Gastroesophageal sphincter (tissue), 4 donors: ENCODE measurements around the gene ATE1. TPM values are rescaled to one million over a fixed set of nuclear protein-coding genes. Genes with fewer than 3 reads are reported as not detected.

Experiments
- ATAC-seq: fragments of 150-250 bp; one replicate; pipeline ENCODE4 v1.9.1; 2016; ENCODE audit warnings: mild to moderate bottlenecking, moderate library complexity
- H3K27ac ChIP-seq, 4 donors: fragments of 200-600 bp; sonication (generic) in 3 of 4; 1 replicate in 3 of 4; 2 replicates in 1 of 4; pipeline ENCODE4 v1.5.1; 2016 to 2019
- H3K27me3 ChIP-seq: fragments of 200-600 bp; sonication (generic); one replicate; pipeline ENCODE4 v1.5.1; 2019
- H3K36me3 ChIP-seq, 2 donors: fragments of 200-600 bp; sonication (generic); one replicate each; pipeline ENCODE4 v1.5.1; 2019; ENCODE audit warnings: control low read depth in 1 of 2
- H3K4me1 ChIP-seq, 3 donors: fragments of 200-600 bp; sonication (generic); 1 replicate in 2 of 3; 2 replicates in 1 of 3; pipeline ENCODE4 v1.5.1; 2016 to 2019; ENCODE audit warnings: control low read depth in 2 of 3
- H3K4me3 ChIP-seq, 2 donors: fragments of 200-600 bp; sonication (generic); one replicate each; pipeline ENCODE4 v1.5.1; 2019; ENCODE audit warnings: mild to moderate bottlenecking in 1 of 2, moderate library complexity in 1 of 2
- H3K9me3 ChIP-seq, 3 donors: fragments of 200-600 bp; sonication (generic); one replicate each; pipeline ENCODE4 v1.5.1; 2017 to 2019; ENCODE audit warnings: control low read depth in 2 of 3
- CTCF ChIP-seq, 4 experiments: fragments of 200-600 bp in 2 of 4; fragments of 450-650 bp in 2 of 4; sonication (generic) in 1 of 4; IDR thresholded peaks; one replicate each; pipeline ENCODE4 v1.5.1; 2017 to 2019; ENCODE audit warnings: antibody characterized with exemption in 4 of 4, mild to moderate bottlenecking in 2 of 4, moderate library complexity in 2 of 4
- EP300 ChIP-seq: sonication (generic); formaldehyde crosslinking; IDR thresholded peaks from one replicate; pipeline ENCODE4 v1.6.1; 2017; ENCODE audit warnings: antibody characterized with exemption, mild to moderate bottlenecking
- POLR2A ChIP-seq, 2 donors: fragments of 450-650 bp; IDR thresholded peaks; one replicate each; pipeline ENCODE4 v1.6.1; 2017; ENCODE audit warnings: antibody characterized with exemption in 2 of 2, mild to moderate bottlenecking in 2 of 2, moderate library complexity in 1 of 2
- POLR2AphosphoS5 ChIP-seq: sonication (generic); formaldehyde crosslinking; IDR thresholded peaks from one replicate; pipeline ENCODE4 v1.6.1; 2017; ENCODE audit warnings: antibody characterized with exemption
- WGBS, 2 donors: methylation state at CpG; one replicate each; pipeline ENCODE4 v1.1.5; 2018; ENCODE audit warnings: low coverage in 1 of 2; 5-methylcytosine and 5-hydroxymethylcytosine counted together
- total RNA-seq, 4 donors: library from RNA; depleted of rRNA; stranded (reverse); fragments of >200 nt; gene quantifications; one replicate each; pipeline ENCODE4 v1.1.0, GENCODE V29; 2016

The ATE1 gene
- total RNA-seq, 4 donors from 2014 or later, result 24.6 to 38.2 (median 32.6) TPM

GRCh38 chr10:121774404-121774803 lies 153.4 kb downstream of the ATE1 start:
- H3K36me3 ChIP-seq, result no peaks in the 10 kb centered on the region
- no peak overlapping the region for H3K27ac ChIP-seq
- H3K27me3 ChIP-seq, result no peaks in the 10 kb centered on the region
- no peak for ATAC-seq
- no peak overlapping the region for H3K4me3 ChIP-seq
- H3K9me3 ChIP-seq, result no peaks in the 10 kb centered on the region
- TF ChIP-seq POLR2A (IDR thresholded peaks at IDR 0.05), result no peak
- no peak for TF ChIP-seq EP300
- TF ChIP-seq CTCF (IDR thresholded peaks at IDR 0.05), result no peak
- no peak for TF ChIP-seq POLR2AphosphoS5
- peaks cover 0 to 21% (median 0%) of the 10 kb centered on the region in 3 donors for H3K4me1 ChIP-seq
- 54 to 68% methylated on average over 3 of the region's 3 CpGs for WGBS, 2 donors

GRCh38 chr10:121772884-121773283 lies 154.9 kb downstream of the ATE1 start:
- TF ChIP-seq EP300 (no peak), CTCF (IDR thresholded peaks at IDR 0.05) (no peak), POLR2AphosphoS5 (no peak), POLR2A (IDR thresholded peaks at IDR 0.05) (no peak)
- peaks cover 0 to 21% (median 0%) of the 10 kb centered on the region in 3 donors for H3K4me1 ChIP-seq
- no peaks in the 10 kb centered on the region for H3K27me3 ChIP-seq
- ATAC-seq, result no peak
- no peaks in the 10 kb centered on the region for H3K9me3 ChIP-seq
- no peak overlapping the region for H3K4me3 ChIP-seq
- H3K27ac ChIP-seq, result no peak overlapping the region
- no peaks in the 10 kb centered on the region for H3K36me3 ChIP-seq
- WGBS, 2 donors, result 10 to 49% methylated on average over 2 of the region's 2 CpGs

GRCh38 chr10:121772406-121772805 lies 155.4 kb downstream of the ATE1 start:
- Histone ChIP-seq H3K27me3 (no peaks in the 10 kb centered on the region), H3K36me3 (no peaks in the 10 kb centered on the region), H3K27ac (no peak overlapping the region), H3K9me3 (peaks cover 0 to 2% (median 0%) of the 10 kb centered on the region in 3 donors), H3K4me1 (peaks cover 0 to 21% (median 0%) of the 10 kb centered on the region in 3 donors), H3K4me3 (no peak overlapping the region)
- TF ChIP-seq EP300, result no peak
- no peak for TF ChIP-seq CTCF (IDR thresholded peaks at IDR 0.05)
- 74 to 82% methylated on average over 5 to 6 of the region's 6 CpGs for WGBS, 2 donors
- ATAC-seq, result no peak

GRCh38 chr10:121771966-121772365 lies 155.9 kb downstream of the ATE1 start:
- H3K27ac ChIP-seq, result no peak overlapping the region
- no peaks in the 10 kb centered on the region for H3K36me3 ChIP-seq
- H3K9me3 ChIP-seq, result peaks cover 0 to 7% (median 0%) of the 10 kb centered on the region in 3 donors
- no peaks in the 10 kb centered on the region for H3K27me3 ChIP-seq
- H3K4me3 ChIP-seq, result no peak overlapping the region
- no peak for TF ChIP-seq POLR2AphosphoS5
- no peak for TF ChIP-seq CTCF (IDR thresholded peaks at IDR 0.05)
- TF ChIP-seq EP300, result no peak
- no peak for TF ChIP-seq POLR2A (IDR thresholded peaks at IDR 0.05)
- WGBS, 2 donors, result 64 to 97% methylated on average over 4 to 5 of the region's 5 CpGs
- ATAC-seq, result no peak
- peaks cover 0 to 21% (median 0%) of the 10 kb centered on the region in 3 donors for H3K4me1 ChIP-seq

GRCh38 chr10:121766426-121766825 lies 161.4 kb downstream of the ATE1 start:
- ATAC-seq, result no peak
- TF ChIP-seq EP300 (no peak), POLR2A (IDR thresholded peaks at IDR 0.05) (no peak), CTCF (IDR thresholded peaks at IDR 0.05) (no peak), POLR2AphosphoS5 (no peak)
- peaks cover 0 to 10% (median 0%) of the 10 kb centered on the region in 3 donors for H3K9me3 ChIP-seq
- H3K4me1 ChIP-seq, result no peaks in the 10 kb centered on the region
- no peak overlapping the region for H3K27ac ChIP-seq
- H3K4me3 ChIP-seq, result no peak overlapping the region
- H3K27me3 ChIP-seq, result no peaks in the 10 kb centered on the region
- peaks cover 0 to 8% of the 10 kb centered on the region in 2 donors for H3K36me3 ChIP-seq
- WGBS, 2 donors, result 53 to 74% methylated on average over 3 to 4 of the region's 4 CpGs
